ENCODE measurements around the gene AP5Z1.

AP5Z1 gene

DNA sequence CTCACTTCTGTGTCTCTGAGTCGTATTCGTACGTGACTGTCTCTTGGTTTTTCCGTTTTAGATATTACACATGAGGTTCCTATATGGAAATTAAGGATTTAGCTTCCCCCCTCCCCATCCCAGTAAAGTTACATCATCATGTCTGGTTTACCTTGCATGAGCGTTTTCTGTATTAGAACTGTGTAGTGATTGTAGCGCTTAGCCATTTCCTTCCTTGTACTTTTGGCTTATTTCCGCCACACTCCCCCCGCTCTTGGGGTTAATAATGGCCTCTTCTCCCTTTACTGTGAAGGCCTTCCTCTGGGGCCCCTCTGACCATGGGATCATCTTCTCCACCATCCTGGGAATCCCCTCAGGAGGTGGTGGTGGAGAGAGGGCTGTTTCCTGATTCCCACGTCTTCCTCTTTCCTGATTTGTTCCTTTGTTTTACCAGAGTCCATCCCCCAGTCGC, 27.2 kb upstream of the AP5Z1 start:
- Histone ChIP-seq H3K27me3 (ENCODE audit: insufficient read depth, low read length, poor library complexity) (no peaks in the 10 kb centered on the region), H3K36me3 (ENCODE audit: insufficient read depth, low read length) (peaks cover 53% of the 10 kb centered on the region), H4K20me1 (ENCODE audit: insufficient read depth, low read length) (peaks cover 45% of the 10 kb centered on the region), H3K4me2 (ENCODE audit: insufficient read depth, low read length) (no peak overlapping the region), H3K9me3 (ENCODE audit: insufficient read depth, low read length, severe bottlenecking) (no peaks in the 10 kb centered on the region), H3K4me1 (ENCODE audit: insufficient read depth, low read length) (peaks cover 39% of the 10 kb centered on the region), H2AFZ (ENCODE audit: low read depth, low read length) (no peak overlapping the region), H3K9ac (ENCODE audit: low read depth, low read length) (no peak overlapping the region), H3K27ac (ENCODE audit: low read length) (no peak overlapping the region), H3K4me3 (ENCODE audit: low read depth in 1 of 2, low read length in 2 of 2) (no peak overlapping the region), H3K79me2 (ENCODE audit: insufficient read depth, low read length) (peaks cover 73% of the 10 kb centered on the region)
- no peak for TF ChIP-seq CTCF (IDR thresholded peaks at IDR 0.05; ENCODE audit: borderline replicate concordance, extremely low read depth, low read length, poor library complexity, severe bottlenecking)
- no peak for ATAC-seq (ENCODE audit: insufficient read depth, low read depth)
- DNase-seq, result no peak

- Histone ChIP-seq H3K4me3 (ENCODE audit: low read depth in 1 of 2, low read length in 2 of 2) (no peak overlapping the region), H3K36me3 (ENCODE audit: insufficient read depth, low read length) (peaks cover 62% of the 10 kb centered on the region), H3K4me1 (ENCODE audit: insufficient read depth, low read length) (peaks cover 28% of the 10 kb centered on the region), H3K9me3 (ENCODE audit: insufficient read depth, low read length, severe bottlenecking) (no peaks in the 10 kb centered on the region), H3K4me2 (ENCODE audit: insufficient read depth, low read length) (no peak overlapping the region), H3K27me3 (ENCODE audit: insufficient read depth, low read length, poor library complexity) (no peaks in the 10 kb centered on the region), H3K9ac (ENCODE audit: low read depth, low read length) (no peak overlapping the region), H4K20me1 (ENCODE audit: insufficient read depth, low read length) (peaks cover 53% of the 10 kb centered on the region), H2AFZ (ENCODE audit: low read depth, low read length) (no peak overlapping the region), H3K79me2 (ENCODE audit: insufficient read depth, low read length) (peaks cover 74% of the 10 kb centered on the region), H3K27ac (ENCODE audit: low read length) (no peak overlapping the region)
- DNase-seq (no peak), ATAC-seq (ENCODE audit: insufficient read depth, low read depth) (no peak)
- TF ChIP-seq EZH2 (IDR thresholded peaks at IDR 0.05; ENCODE audit: borderline replicate concordance, low read depth, low read length, severe bottlenecking) (no peak), CTCF (IDR thresholded peaks at IDR 0.05; ENCODE audit: borderline replicate concordance, extremely low read depth, low read length, poor library complexity, severe bottlenecking) (no peak)
Measured at GRCh38 chr7:4749363-4749762, 26.1 kb upstream of the AP5Z1 start.

DNA sequence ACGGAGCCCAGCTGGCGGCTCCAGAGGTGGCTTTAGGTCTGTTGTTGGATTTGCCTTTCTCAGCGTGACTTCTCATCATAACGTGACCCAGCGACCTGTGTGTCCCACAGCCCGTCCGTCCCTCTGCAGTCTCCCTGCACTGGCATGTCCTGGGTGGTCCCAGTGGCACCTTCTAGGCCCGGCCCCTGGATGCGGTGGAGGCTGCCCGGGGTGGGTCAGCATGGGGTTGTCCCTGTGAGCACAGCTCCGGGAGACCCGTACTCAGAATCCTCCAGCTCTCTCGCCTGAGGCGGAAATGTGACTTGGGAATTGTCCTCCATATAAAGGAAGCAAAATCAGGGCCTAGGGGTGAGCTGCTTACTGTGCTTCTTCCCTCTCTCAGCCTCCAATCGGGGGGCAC, 25.6 kb upstream of the AP5Z1 start:
- H3K27me3 ChIP-seq (ENCODE audit: insufficient read depth, low read length, poor library complexity), result no peaks in the 10 kb centered on the region
- H4K20me1 ChIP-seq (ENCODE audit: insufficient read depth, low read length), result peaks cover 55% of the 10 kb centered on the region

More for the DNA sequence above, 25.6 kb upstream of the AP5Z1 start:
- peaks cover 66% of the 10 kb centered on the region for H3K36me3 ChIP-seq (ENCODE audit: insufficient read depth, low read length)
- no peak for TF ChIP-seq CTCF (IDR thresholded peaks at IDR 0.05; ENCODE audit: borderline replicate concordance, extremely low read depth, low read length, poor library complexity, severe bottlenecking)
- no peak for TF ChIP-seq EZH2 (IDR thresholded peaks at IDR 0.05; ENCODE audit: borderline replicate concordance, low read depth, low read length, severe bottlenecking)
- peaks cover 74% of the 10 kb centered on the region for H3K79me2 ChIP-seq (ENCODE audit: insufficient read depth, low read length)
- no peak overlapping the region for H3K4me3 ChIP-seq (ENCODE audit: low read depth in 1 of 2, low read length in 2 of 2)
- no peak for ATAC-seq (ENCODE audit: insufficient read depth, low read depth)
- no peak overlapping the region for H2AFZ ChIP-seq (ENCODE audit: low read depth, low read length)
- H3K9ac ChIP-seq (ENCODE audit: low read depth, low read length), result no peak overlapping the region
- no peaks in the 10 kb centered on the region for H3K9me3 ChIP-seq (ENCODE audit: insufficient read depth, low read length, severe bottlenecking)
- peaks cover 24% of the 10 kb centered on the region for H3K4me1 ChIP-seq (ENCODE audit: insufficient read depth, low read length)
- H3K27ac ChIP-seq (ENCODE audit: low read length), result no peak overlapping the region
- DNase-seq, result no peak
- H3K4me2 ChIP-seq (ENCODE audit: insufficient read depth, low read length), result no peak overlapping the region

Data from DND-41 (cell line).